Tibial artery (tissue), 4 donors: ENCODE measurements around the gene ANKHD1.

ENCODE experiments used
- DNase-seq, 2 donors: peaks; one replicate each; pipeline ENCODE4 v3.0.0-alpha.2; 2019
- H3K27ac ChIP-seq, 2 donors: fragments of 200-600 bp; sonication (generic) in 1 of 2; 1 replicate in 1 of 2; 2 replicates in 1 of 2; pipeline ENCODE4 v1.5.1; 2018 to 2019; ENCODE audit warnings: mild to moderate bottlenecking in 1 of 2
- H3K27me3 ChIP-seq, 2 donors: fragments of 200-600 bp; sonication (generic) in 1 of 2; one replicate each; pipeline versions ENCODE4 v1.5.1 to v1.6.0; 2016 to 2019
- H3K36me3 ChIP-seq, 3 donors: fragments of 200-600 bp; sonication (generic) in 2 of 3; one replicate each; pipeline ENCODE4 v1.5.1; 2016 to 2019; ENCODE audit warnings: mild to moderate bottlenecking in 2 of 3
- H3K4me1 ChIP-seq, 4 donors: fragments of 200-600 bp; sonication (generic) in 2 of 4; 1 replicate in 3 of 4; 2 replicates in 1 of 4; pipeline ENCODE4 v1.5.1; 2016 to 2019
- H3K4me3 ChIP-seq, 2 donors: fragments of 200-600 bp; sonication (generic) in 1 of 2; 1 replicate in 1 of 2; 2 replicates in 1 of 2; pipeline ENCODE4 v1.5.1; 2018 to 2019; ENCODE audit warnings: mild to moderate bottlenecking in 2 of 2
- H3K9me3 ChIP-seq, 3 donors: fragments of 200-600 bp; sonication (generic) in 1 of 3; one replicate each; pipeline ENCODE4 v1.5.1; 2016 to 2019
- CTCF ChIP-seq, 2 experiments: fragments of 200-600 bp in 1 of 2; fragments of 450-650 bp in 1 of 2; IDR thresholded peaks; one replicate each; pipeline ENCODE4 v1.5.1; 2017 to 2019; ENCODE audit warnings: antibody characterized with exemption in 2 of 2, mild to moderate bottlenecking in 1 of 2, moderate library complexity in 1 of 2
- intact Hi-C: fragments of 100-400 bp; cut with DNase I; formaldehyde crosslinking; loops from one replicate; pipeline ENCODE4 v1.15.0; 2023; ENCODE audit warnings: low total_unique reads

ANKHD1 gene

GRCh38 chr5:140363631-140364471 is 37.8 kb upstream of the ANKHD1 start:
- Histone ChIP-seq H3K36me3 (no peaks in the 10 kb centered on the region), H3K27ac (no peak overlapping the region), H3K4me1 (peaks cover 0 to 7% (median 5%) of the 10 kb centered on the region in 4 donors), H3K4me3 (peak overlapping the region in 1 of 2 donors; percentile 32), H3K27me3 (peaks cover 0 to 3% of the 10 kb centered on the region in 2 donors), H3K9me3 (no peaks in the 10 kb centered on the region)
- DNase-seq, result no peak
- intact Hi-C loops, result no loop called here
- no peak for TF ChIP-seq CTCF (IDR thresholded peaks at IDR 0.05)

- intact Hi-C loops, result no loop called here
- H3K4me3 ChIP-seq, result no peak overlapping the region
- no peaks in the 10 kb centered on the region for H3K36me3 ChIP-seq
- DNase-seq, result no peak
- peaks cover 0 to 7% (median 5%) of the 10 kb centered on the region in 4 donors for H3K4me1 ChIP-seq
- peaks cover 0 to 3% of the 10 kb centered on the region in 2 donors for H3K27me3 ChIP-seq
- no peaks in the 10 kb centered on the region for H3K9me3 ChIP-seq
- TF ChIP-seq CTCF (IDR thresholded peaks at IDR 0.05), result no peak
- no peak overlapping the region for H3K27ac ChIP-seq
Measured at GRCh38 chr5:140364472-140364765, 37.2 kb upstream of the ANKHD1 start.

- Histone ChIP-seq H3K4me1 (peaks cover 0 to 7% (median 5%) of the 10 kb centered on the region in 4 donors), H3K4me3 (no peak overlapping the region), H3K9me3 (no peaks in the 10 kb centered on the region), H3K36me3 (no peaks in the 10 kb centered on the region), H3K27me3 (peaks cover 0 to 3% of the 10 kb centered on the region in 2 donors), H3K27ac (no peak overlapping the region)
- no peak for TF ChIP-seq CTCF (IDR thresholded peaks at IDR 0.05)
- intact Hi-C loops, result no loop called here
- no peak for DNase-seq
Measured at GRCh38 chr5:140365282-140365681, 36.4 kb upstream of the ANKHD1 start.

GRCh38 chr5:140365941-140366340 is 35.7 kb upstream of the ANKHD1 start:
- Histone ChIP-seq H3K27me3 (peaks cover 0 to 3% of the 10 kb centered on the region in 2 donors), H3K4me3 (no peak overlapping the region), H3K27ac (no peak overlapping the region), H3K36me3 (no peaks in the 10 kb centered on the region), H3K4me1 (peaks cover 0 to 7% (median 5%) of the 10 kb centered on the region in 4 donors), H3K9me3 (no peaks in the 10 kb centered on the region)
- intact Hi-C loops, result no loop called here
- no peak for TF ChIP-seq CTCF (IDR thresholded peaks at IDR 0.05)
- no peak for DNase-seq

GRCh38 chr5:140366589-140367255 is 34.9 kb upstream of the ANKHD1 start:
- Histone ChIP-seq H3K27me3 (peaks cover 0 to 3% of the 10 kb centered on the region in 2 donors), H3K27ac (no peak overlapping the region), H3K4me1 (peaks cover 0 to 7% (median 5%) of the 10 kb centered on the region in 4 donors), H3K4me3 (no peak overlapping the region), H3K36me3 (no peaks in the 10 kb centered on the region), H3K9me3 (no peaks in the 10 kb centered on the region)
- DNase-seq, result no peak
- no peak for TF ChIP-seq CTCF (IDR thresholded peaks at IDR 0.05)
- intact Hi-C loops, result no loop called here
